Amniotic epithelial cell (primary cell): Measurements from ENCODE around the gene MMP10.

Experiments
- DNase-seq: peaks from one replicate; pipeline ENCODE4 v3.0.0-alpha.2; 2010; ENCODE audit warnings: low read depth

MMP10 gene

GRCh38 chr11:102727890-102728289 is 52.5 kb downstream of the MMP10 start:
- peak; percentile 48 for DNase-seq

- DNase-seq = peak; percentile 79
Observed at GRCh38 chr11:102724904-102725500, 55.4 kb downstream of the MMP10 start, which contains the start of gene MMP8. MMP8 (minus strand) TSS chr11:102724954; CDS start chr11:102724855, 99 bp downstream.

- DNase-seq = no peak
Observed at GRCh38 chr11:102722821-102723220, 57.6 kb downstream of the MMP10 start.
